Prostate gland (tissue), 2 donors: ENCODE data around the gene EIF6.

Source experiments
- CTCF ChIP-seq, 4 experiments: fragments of 200-600 bp in 2 of 4; fragments of 450-650 bp in 2 of 4; sonication (generic) in 2 of 4; IDR thresholded peaks; 1 replicate in 3 of 4; 2 replicates in 1 of 4; pipeline ENCODE4 v1.5.1; 2016 to 2019; ENCODE audit warnings: antibody characterized with exemption in 4 of 4, mild to moderate bottlenecking in 2 of 4, moderate library complexity in 2 of 4
- POLR2AphosphoS5 ChIP-seq: sonication (generic); formaldehyde crosslinking; IDR thresholded peaks from one replicate; pipeline ENCODE4 v1.6.1; 2017; ENCODE audit warnings: antibody characterized with exemption

GRCh38 chr20:35290887-35291417 lies 6.4 kb upstream of the EIF6 start:
- TF ChIP-seq CTCF (IDR thresholded peaks at IDR 0.05) (no peak), POLR2AphosphoS5 (no peak)
